ENCODE results near the gene MYO9A.

Gene MYO9A

GRCh38 chr15:71784719-71785118 lies 333.2 kb downstream of the MYO9A start:
- Histone ChIP-seq H3K36me3 (ENCODE audit: control insufficient read depth in 2 of 2, insufficient read depth in 1 of 2, low read length in 2 of 2) (no peaks in the 10 kb centered on the region), H3K27ac (ENCODE audit: extremely low read depth, low read depth, low read length) (no peak overlapping the region), H3K4me1 (ENCODE audit: control insufficient read depth, insufficient read depth, low read length) (peaks cover 3% of the 10 kb centered on the region; the same call in 1 of the 2 replicates), H3K4me3 (ENCODE audit: low read depth, low read length) (no peak overlapping the region), H3K9me3 (ENCODE audit: control insufficient read depth, insufficient read depth, low read depth, low read length) (no peaks in the 10 kb centered on the region)
- no peak for TF ChIP-seq ZNF324 (tag by site-specific recombination; IDR thresholded peaks at IDR 0.05)
- peak; percentile 62 for TF ChIP-seq CTCF (tag by site-specific recombination; IDR thresholded peaks at IDR 0.05)
- POLR2A ChIA-PET = no interaction called here
- CTCF ChIA-PET = interaction anchor here (1.0 to 1.9 kb wide), 4 partner anchors 16 to 371 kb away, joined by 3 to 12 read pairs (median 6); no protein-coding TSS in a partner anchor

- TF ChIP-seq ZNF2 (tag by site-specific recombination; IDR thresholded peaks at IDR 0.05) (no peak), ZNF692 (tag by site-specific recombination; IDR thresholded peaks at IDR 0.05) (no peak), ZNF146 (tag by site-specific recombination; IDR thresholded peaks at IDR 0.05) (no peak), ZFP37 (tag by site-specific recombination; IDR thresholded peaks at IDR 0.05) (no peak), ZBTB44 (tag by site-specific recombination; IDR thresholded peaks at IDR 0.05) (no peak), ZNF658 (tag by site-specific recombination; IDR thresholded peaks at IDR 0.05) (no peak)
Observed at GRCh38 chr15:71782422-71783165, 335.4 kb downstream of the MYO9A start.

GRCh38 chr15:71781965-71782265 lies 336.0 kb downstream of the MYO9A start:
- Histone ChIP-seq H3K4me1 (ENCODE audit: control insufficient read depth, insufficient read depth, low read length) (peaks cover 3% of the 10 kb centered on the region; the same call in 1 of the 2 replicates), H3K4me3 (ENCODE audit: low read depth, low read length) (no peak overlapping the region), H3K27ac (ENCODE audit: extremely low read depth, low read depth, low read length) (no peak overlapping the region), H3K36me3 (ENCODE audit: control insufficient read depth in 2 of 2, insufficient read depth in 1 of 2, low read length in 2 of 2) (no peaks in the 10 kb centered on the region), H3K9me3 (ENCODE audit: control insufficient read depth, insufficient read depth, low read depth, low read length) (no peaks in the 10 kb centered on the region)
- ChIA-PET CTCF (interaction anchor here (0.6 to 5.1 kb wide), 10 partner anchors 9 to 1260 kb away, joined by 3 to 70 read pairs (median 12); no protein-coding TSS in a partner anchor), POLR2A (no interaction called here)
- TF ChIP-seq TRIM28 (IDR thresholded peaks at IDR 0.05; ENCODE audit: borderline replicate concordance, low read length) (no peak), ATF2 (tag by site-specific recombination; IDR thresholded peaks at IDR 0.05; ENCODE audit: low read depth) (no peak), GLIS2 (tag by site-specific recombination; IDR thresholded peaks at IDR 0.05) (no peak), ZBTB11 (tag by site-specific recombination; conservative IDR thresholded peaks at IDR 0.05; ENCODE audit: low read depth) (no peak), ZNF19 (tag by site-specific recombination; IDR thresholded peaks at IDR 0.05; ENCODE audit: low read depth) (no peak), REPIN1 (tag by site-specific recombination; IDR thresholded peaks at IDR 0.05; ENCODE audit: low read depth) (no peak), ZNF830 (tag by site-specific recombination; IDR thresholded peaks at IDR 0.05; ENCODE audit: low read depth) (no peak), ZNF777 (tag by site-specific recombination; IDR thresholded peaks at IDR 0.05; ENCODE audit: borderline replicate concordance) (no peak), ZBTB20 (tag by site-specific recombination; IDR thresholded peaks at IDR 0.05) (no peak), ZNF701 (tag by site-specific recombination; IDR thresholded peaks at IDR 0.05) (no peak), ZNF138 (tag by site-specific recombination; IDR thresholded peaks at IDR 0.05; ENCODE audit: borderline replicate concordance) (no peak), SCRT2 (tag by site-specific recombination; IDR thresholded peaks at IDR 0.05) (no peak), ZNF2 (tag by site-specific recombination; IDR thresholded peaks at IDR 0.05) (no peak)

More at GRCh38 chr15:71782422-71783165, 335.4 kb downstream of the MYO9A start:
- Histone ChIP-seq H3K4me1 (ENCODE audit: control insufficient read depth, insufficient read depth, low read length) (peaks cover 3% of the 10 kb centered on the region; the same call in 1 of the 2 replicates), H3K9me3 (ENCODE audit: control insufficient read depth, insufficient read depth, low read depth, low read length) (no peaks in the 10 kb centered on the region), H3K4me3 (ENCODE audit: low read depth, low read length) (no peak overlapping the region), H3K27ac (ENCODE audit: extremely low read depth, low read depth, low read length) (no peak overlapping the region), H3K36me3 (ENCODE audit: control insufficient read depth in 2 of 2, insufficient read depth in 1 of 2, low read length in 2 of 2) (no peaks in the 10 kb centered on the region)
- POLR2A ChIA-PET = interaction anchor here (0.6 kb wide), 1 partner anchor 446 kb away, joined by 3 read pairs; no protein-coding TSS in a partner anchor
- CTCF ChIA-PET = interaction anchor here (0.6 to 5.1 kb wide), 4 partner anchors 19 to 155 kb away, joined by 5 to 70 read pairs (median 16); no protein-coding TSS in a partner anchor
